Mucosa of descending colon (tissue), 3 donors: ENCODE measurements around the gene CBLN1. TPM values are rescaled to one million over a fixed set of nuclear protein-coding genes. Genes with fewer than 3 reads are reported as not detected.

Experiments
- ATAC-seq: fragments of 200-7000 bp; cut with Tn5 transposase; one replicate; pipeline ENCODE4 v1.9.1; 2020; ENCODE audit warnings: mild to moderate bottlenecking, moderate library complexity
- DNase-seq, 3 donors: peaks; one replicate each; pipeline ENCODE4 v3.0.0-alpha.2; 2020
- H3K36me3 ChIP-seq: fragments of 200-600 bp; one replicate; pipeline ENCODE4 v1.8.0; 2021; ENCODE audit warnings: low read depth, mild to moderate bottlenecking
- H3K4me1 ChIP-seq: fragments of 200-600 bp; one replicate; pipeline ENCODE4 v1.8.0; 2021; ENCODE audit warnings: low read depth, mild to moderate bottlenecking
- H3K4me3 ChIP-seq: fragments of 200-600 bp; one replicate; pipeline ENCODE4 v1.8.0; 2021; ENCODE audit warnings: mild to moderate bottlenecking
- H3K9me3 ChIP-seq: fragments of 200-600 bp; one replicate; pipeline ENCODE4 v1.8.0; 2021; ENCODE audit warnings: mild to moderate bottlenecking
- intact Hi-C, 2 donors: fragments of 100-400 bp; cut with DNase I in 1 of 2; cut with micrococcal nuclease in 1 of 2; formaldehyde crosslinking; loops; one replicate each; pipeline versions ENCODE4 v1.11.0 to v1.11.1; 2022; cut with DNase I, micrococcal nuclease
- total RNA-seq, 3 donors: library from RNA; stranded (reverse); fragmentation: NEBNext Ultra II Directional in 2 of 3; extraction: Animal tissue kit (Norgen Biotek cat#: 25700) in 2 of 3; gene quantifications; one replicate each; pipeline versions ENCODE4 v1.2.1 to v1.2.4, GENCODE V29; 2021 to 2023
- TF ChIP-seq, protein P1 (sequence below): fragments of 200-600 bp; IDR thresholded peaks from one replicate; pipeline ENCODE4 v1.8.0; 2022; ENCODE audit warnings: antibody characterized with exemption, mild to moderate bottlenecking
- donor health status: DM: no; HTN: no; CAD: no; lungs with moderate emphysema.
- donor health status: DM: no; HTN: no; CAD: no.
- donor health status: DM: no; HTN: yes; CAD: no.

The CBLN1 gene
- total RNA-seq, 3 donors from 2014 or later: 0.29 to 0.76 (median 0.70) TPM

DNA sequence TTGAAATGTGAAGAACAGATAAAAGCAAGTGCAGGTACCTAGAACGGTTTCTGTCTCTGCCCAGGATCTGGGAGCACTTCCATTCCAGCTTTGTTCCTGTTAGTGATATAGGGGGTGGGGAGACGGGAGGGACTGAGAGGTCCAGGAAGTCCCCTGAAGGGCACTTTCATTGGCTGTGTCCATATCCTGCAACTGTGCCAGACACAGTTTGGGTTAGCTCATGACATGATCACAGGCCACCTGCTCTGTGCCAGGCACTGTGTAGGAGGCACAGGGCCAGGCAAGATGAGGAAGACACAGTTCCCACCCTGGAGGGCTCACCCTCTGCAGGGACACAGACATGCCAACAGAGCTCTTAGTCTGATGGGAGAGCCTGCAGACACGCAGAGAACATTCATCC, 7.9 kb downstream of the CBLN1 start:
- no peak for ATAC-seq
- no peaks in the 10 kb centered on the region for H3K36me3 ChIP-seq
- intact Hi-C loops: no loop called here
- H3K4me3 ChIP-seq: no peak overlapping the region
- no peaks in the 10 kb centered on the region for H3K4me1 ChIP-seq
- H3K9me3 ChIP-seq: no peaks in the 10 kb centered on the region
- TF ChIP-seq, protein P1, sequence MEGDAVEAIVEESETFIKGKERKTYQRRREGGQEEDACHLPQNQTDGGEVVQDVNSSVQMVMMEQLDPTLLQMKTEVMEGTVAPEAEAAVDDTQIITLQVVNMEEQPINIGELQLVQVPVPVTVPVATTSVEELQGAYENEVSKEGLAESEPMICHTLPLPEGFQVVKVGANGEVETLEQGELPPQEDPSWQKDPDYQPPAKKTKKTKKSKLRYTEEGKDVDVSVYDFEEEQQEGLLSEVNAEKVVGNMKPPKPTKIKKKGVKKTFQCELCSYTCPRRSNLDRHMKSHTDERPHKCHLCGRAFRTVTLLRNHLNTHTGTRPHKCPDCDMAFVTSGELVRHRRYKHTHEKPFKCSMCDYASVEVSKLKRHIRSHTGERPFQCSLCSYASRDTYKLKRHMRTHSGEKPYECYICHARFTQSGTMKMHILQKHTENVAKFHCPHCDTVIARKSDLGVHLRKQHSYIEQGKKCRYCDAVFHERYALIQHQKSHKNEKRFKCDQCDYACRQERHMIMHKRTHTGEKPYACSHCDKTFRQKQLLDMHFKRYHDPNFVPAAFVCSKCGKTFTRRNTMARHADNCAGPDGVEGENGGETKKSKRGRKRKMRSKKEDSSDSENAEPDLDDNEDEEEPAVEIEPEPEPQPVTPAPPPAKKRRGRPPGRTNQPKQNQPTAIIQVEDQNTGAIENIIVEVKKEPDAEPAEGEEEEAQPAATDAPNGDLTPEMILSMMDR: no peak
- no peak for DNase-seq

DNA sequence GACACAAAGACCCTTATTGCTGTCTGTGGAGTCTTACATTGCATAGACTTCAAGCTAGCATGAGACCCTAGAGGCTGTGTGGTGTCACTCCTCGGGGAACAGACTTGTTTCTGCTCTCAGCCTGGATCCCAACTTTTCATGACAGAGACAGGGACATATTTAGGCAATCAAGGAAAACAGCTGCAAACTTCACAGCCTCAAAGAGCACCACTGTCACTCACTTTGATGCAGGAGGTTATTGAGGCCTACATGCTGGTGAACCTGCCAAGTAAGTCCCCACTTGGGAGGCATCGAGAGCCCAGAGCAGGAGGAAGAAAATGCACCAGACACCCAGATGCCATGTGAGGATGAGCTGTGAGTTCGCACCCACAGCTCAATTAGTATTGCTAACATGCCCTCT, 10.3 kb downstream of the CBLN1 start:
- Histone ChIP-seq H3K36me3 (no peaks in the 10 kb centered on the region), H3K9me3 (no peaks in the 10 kb centered on the region), H3K4me3 (no peak overlapping the region), H3K4me1 (no peaks in the 10 kb centered on the region)
- DNase-seq (no peak), ATAC-seq (no peak)
- intact Hi-C loops: no loop called here
- TF ChIP-seq, protein P1: no peak

DNA sequence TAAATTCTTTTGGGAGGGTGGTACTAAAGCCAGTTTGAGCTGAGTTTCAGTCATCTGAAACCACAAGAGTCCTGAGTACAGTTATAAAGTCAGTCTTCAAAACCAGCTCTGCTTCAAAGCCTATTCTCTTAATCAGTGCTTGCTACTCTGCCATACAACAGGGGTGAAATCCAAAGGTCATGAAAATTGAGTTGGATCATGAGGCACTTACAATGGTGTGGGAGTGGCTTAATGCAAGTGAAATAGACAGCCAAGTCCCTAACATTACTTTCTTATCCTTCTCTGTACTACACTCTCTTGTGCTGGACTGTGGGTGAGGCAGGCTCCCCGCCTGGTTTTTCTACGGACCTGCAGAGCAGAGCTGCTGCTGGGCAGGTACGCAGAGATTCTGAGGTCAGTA, 12.4 kb downstream of the CBLN1 start:
- no peak for DNase-seq
- TF ChIP-seq, protein P1: no peak

DNA sequence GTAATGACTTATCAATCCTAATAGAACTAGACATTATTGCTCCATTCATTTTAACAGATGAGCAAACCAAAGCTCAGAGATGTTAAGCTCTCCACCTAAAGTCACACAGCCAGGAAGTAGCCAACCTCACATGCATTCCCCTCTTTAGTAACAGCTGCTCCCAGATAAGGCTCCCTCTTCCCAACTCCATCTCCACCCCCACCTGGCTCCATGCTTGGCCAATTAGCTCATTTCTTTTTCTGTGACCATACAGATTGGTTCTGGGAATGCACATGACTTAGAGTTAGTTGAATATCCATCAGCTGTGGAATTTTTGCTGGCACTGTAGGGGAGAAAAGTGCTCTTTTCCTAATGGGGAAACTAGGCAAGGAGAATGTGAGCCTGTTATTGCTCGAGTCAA, 13.0 kb downstream of the CBLN1 start:
- H3K4me3 ChIP-seq: no peak overlapping the region
- DNase-seq: no peak
- no peaks in the 10 kb centered on the region for H3K36me3 ChIP-seq
- H3K9me3 ChIP-seq: no peaks in the 10 kb centered on the region
- no peaks in the 10 kb centered on the region for H3K4me1 ChIP-seq
- TF ChIP-seq, protein P1: no peak
- intact Hi-C loops: no loop called here
- no peak for ATAC-seq

More for the DNA sequence above, 12.4 kb downstream of the CBLN1 start:
- no peaks in the 10 kb centered on the region for H3K9me3 ChIP-seq
- ATAC-seq: peak; percentile 37
- H3K4me1 ChIP-seq: no peaks in the 10 kb centered on the region
- H3K36me3 ChIP-seq: no peaks in the 10 kb centered on the region
- intact Hi-C loops: no loop called here
- no peak overlapping the region for H3K4me3 ChIP-seq

DNA sequence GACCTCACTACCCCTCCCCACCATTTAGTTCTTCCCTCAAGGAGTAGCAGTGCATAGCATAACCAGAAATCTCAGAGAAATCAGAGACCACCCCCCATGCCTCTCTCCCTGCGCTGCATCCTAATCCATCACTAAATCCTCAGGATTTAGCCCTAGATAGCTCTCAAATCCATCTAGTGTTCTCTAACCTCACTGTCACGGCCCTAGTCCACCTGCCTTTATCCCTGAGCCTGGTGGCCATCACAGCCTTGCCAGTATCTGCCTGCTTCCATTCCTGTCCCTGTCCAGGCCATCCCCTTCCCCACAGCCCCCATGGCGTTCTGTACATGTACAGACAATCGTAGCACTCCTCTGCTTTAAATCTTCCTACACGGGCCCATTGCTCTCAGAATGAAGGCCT, 19.1 kb downstream of the CBLN1 start:
- ATAC-seq (no peak), DNase-seq (no peak)
- intact Hi-C loops: no loop called here
- Histone ChIP-seq H3K36me3 (no peaks in the 10 kb centered on the region), H3K4me3 (no peak overlapping the region), H3K9me3 (no peaks in the 10 kb centered on the region), H3K4me1 (no peaks in the 10 kb centered on the region)
- TF ChIP-seq, protein P1: no peak

DNA sequence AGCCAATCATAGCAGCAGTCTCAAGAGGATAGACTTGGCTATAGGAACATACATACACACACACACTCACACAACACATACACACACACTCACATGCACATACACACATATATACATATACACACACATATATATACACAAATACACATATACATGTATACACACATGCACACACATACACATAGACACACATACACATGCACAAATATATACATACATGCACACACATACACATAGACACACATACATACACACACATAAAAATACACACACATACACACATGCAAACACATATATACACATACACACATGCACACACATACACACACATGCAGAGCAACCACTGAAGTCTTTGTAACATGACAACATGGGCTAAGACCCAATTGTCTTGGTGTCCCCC, 19.7 kb downstream of the CBLN1 start:
- no peak for DNase-seq
- ATAC-seq: no peak
- no peaks in the 10 kb centered on the region for H3K36me3 ChIP-seq
- intact Hi-C loops: no loop called here
- TF ChIP-seq, protein P1: no peak
- H3K9me3 ChIP-seq: no peaks in the 10 kb centered on the region
- no peaks in the 10 kb centered on the region for H3K4me1 ChIP-seq
- no peak overlapping the region for H3K4me3 ChIP-seq
